ENCODE measurements around the gene TMC8. TPM values are rescaled to one million over a fixed set of nuclear protein-coding genes. Genes with fewer than 3 reads are reported as not detected.

Gene TMC8
- total RNA-seq, 1 experiment from 2014 or later, result 0.17 TPM

- in situ Hi-C loops (cut with HindIII; ENCODE audit: low pct_unique_long_range_greater_than_20kb, low sequenced_read_pairs), result no loop called here
- DNase-seq (ENCODE audit: low read depth), result peak; percentile 75
Measured at GRCh38 chr17:78185981-78186691, 55.6 kb downstream of the TMC8 start.

- DNase-seq (ENCODE audit: low read depth), result peak; percentile 100
- in situ Hi-C loops (cut with HindIII; ENCODE audit: low pct_unique_long_range_greater_than_20kb, low sequenced_read_pairs), result no loop called here
Measured at GRCh38 chr17:78186692-78187595, 56.4 kb downstream of the TMC8 start, which contains the start of the genes AFMID and TK1. AFMID (plus strand) TSS chr17:78187362; CDS start chr17:78187371, 9 bp downstream. TK1 (minus strand) TSS chr17:78187052; CDS start chr17:78186994, 58 bp downstream.

Other genes starting within 250 kb of the TMC8 start
- gene TNRC6C, start 172.1 kb upstream of the TMC8 start, total RNA-seq (2014; rRNA removed; shearing (Covaris generic); ENCODE audit: low replicate concordance), result 0.91 and 2.2 TPM in 2 replicates
- 21.2 and 31.4 TPM in 2 replicates for gene TMC6, start 2.0 kb upstream of the TMC8 start, total RNA-seq (2014; rRNA removed; shearing (Covaris generic); ENCODE audit: low replicate concordance)
- not detected in 2 replicates for gene C17orf99, start 15.6 kb downstream of the TMC8 start, total RNA-seq (2014; rRNA removed; shearing (Covaris generic); ENCODE audit: low replicate concordance)
- gene SYNGR2, start 37.8 kb downstream of the TMC8 start, total RNA-seq (2014; rRNA removed; shearing (Covaris generic); ENCODE audit: low replicate concordance), result 213 and 286 TPM in 2 replicates
- 160 and 213 TPM in 2 replicates for gene TK1, start 56.3 kb downstream of the TMC8 start, total RNA-seq (2014; rRNA removed; shearing (Covaris generic); ENCODE audit: low replicate concordance)
- 37.2 and 41.1 TPM in 2 replicates for gene AFMID, start 56.6 kb downstream of the TMC8 start, total RNA-seq (2014; rRNA removed; shearing (Covaris generic); ENCODE audit: low replicate concordance)
- gene BIRC5, start 83.5 kb downstream of the TMC8 start, total RNA-seq (2014; rRNA removed; shearing (Covaris generic); ENCODE audit: low replicate concordance), result 192 and 210 TPM in 2 replicates
- gene TMEM235, start 100.9 kb downstream of the TMC8 start, total RNA-seq (2014; rRNA removed; shearing (Covaris generic); ENCODE audit: low replicate concordance), result not detected in 2 replicates
- 22.9 and 28.9 TPM in 2 replicates for gene SOCS3, start 229.3 kb downstream of the TMC8 start, total RNA-seq (2014; rRNA removed; shearing (Covaris generic); ENCODE audit: low replicate concordance)
- gene PGS1, start 247.9 kb downstream of the TMC8 start, total RNA-seq (2014; rRNA removed; shearing (Covaris generic); ENCODE audit: low replicate concordance), result 32.8 and 57.8 TPM in 2 replicates